Right forelimb (tissue), 1 donor: ENCODE results near the gene SLC19A2.
"Not testable (repeated sequence)": the region's sequence is repeated elsewhere in the genome, so short reads cannot be mapped to it uniquely, and the experiment has no call there.

Experiments
- DNase-seq: peaks from one replicate; pipeline ENCODE4 v3.0.0-alpha.2; 2018

SLC19A2 gene

GRCh38 chr1:169508432-169509338 is 22.9 kb upstream of the SLC19A2 start:
- no peak for DNase-seq

GRCh38 chr1:169507413-169507812 is 21.7 kb upstream of the SLC19A2 start:
- DNase-seq = no peak

- DNase-seq = not testable (repeated sequence)
Observed at GRCh38 chr1:169503601-169504000, 17.9 kb upstream of the SLC19A2 start.

- DNase-seq = no peak
Observed at GRCh38 chr1:169499807-169500206, 14.1 kb upstream of the SLC19A2 start.

- no peak for DNase-seq
Observed at GRCh38 chr1:169497317-169497716, 11.6 kb upstream of the SLC19A2 start.

- DNase-seq = no peak
Observed at GRCh38 chr1:169495916-169496315, 10.2 kb upstream of the SLC19A2 start.

GRCh38 chr1:169495046-169495775 is 9.5 kb upstream of the SLC19A2 start:
- DNase-seq = no peak

- DNase-seq = no peak
Observed at GRCh38 chr1:169494343-169494742, 8.6 kb upstream of the SLC19A2 start.

- DNase-seq = no peak
Observed at GRCh38 chr1:169493251-169493650, 7.5 kb upstream of the SLC19A2 start.

- no peak for DNase-seq
Observed at GRCh38 chr1:169491845-169492281, 6.1 kb upstream of the SLC19A2 start.

- no peak for DNase-seq
Observed at GRCh38 chr1:169488157-169488556, 2.4 kb upstream of the SLC19A2 start.

GRCh38 chr1:169487561-169487960 is 1.8 kb upstream of the SLC19A2 start:
- DNase-seq = no peak

GRCh38 chr1:169487133-169487532 is 1.4 kb upstream of the SLC19A2 start:
- peak; percentile 43 for DNase-seq

- peak; percentile 44 for DNase-seq
Observed at GRCh38 chr1:169486281-169487051, 722 bp upstream of the SLC19A2 start.

GRCh38 chr1:169484683-169485430 is 887 bp downstream of the SLC19A2 start:
- no peak for DNase-seq

- no peak for DNase-seq
Observed at GRCh38 chr1:169484101-169484500, 1.6 kb downstream of the SLC19A2 start.

- DNase-seq = no peak
Observed at GRCh38 chr1:169483500-169483966, 2.2 kb downstream of the SLC19A2 start.

GRCh38 chr1:169479363-169480066 is 6.2 kb downstream of the SLC19A2 start:
- DNase-seq = no peak

- DNase-seq = no peak
Observed at GRCh38 chr1:169478094-169478672, 7.6 kb downstream of the SLC19A2 start.

- DNase-seq = no peak
Observed at GRCh38 chr1:169475806-169476387, 9.8 kb downstream of the SLC19A2 start.
